GM08714 (cell line): ENCODE results near the gene EXTL1.

ENCODE experiments used
- H3K4me3 ChIP-seq: fragments of 200-500 bp; sonication (Bioruptor generic); 2 replicates; pipeline ENCODE4 v1.5.1; 2014; ENCODE audit warnings: mild to moderate bottlenecking, low read length, inconsistent platforms
- ZNF274 ChIP-seq: IDR thresholded peaks from 2 replicates; pipeline ENCODE4 v1.6.1; 2012; ENCODE audit warnings: mild to moderate bottlenecking, low read depth, low read length

The EXTL1 gene

GRCh38 chr1:26037904-26038303, 16.3 kb downstream of the EXTL1 start:
- no peak for TF ChIP-seq ZNF274
- H3K4me3 ChIP-seq: no peak overlapping the region

GRCh38 chr1:26038477-26038876, 16.9 kb downstream of the EXTL1 start:
- no peak for TF ChIP-seq ZNF274
- no peak overlapping the region for H3K4me3 ChIP-seq

- H3K4me3 ChIP-seq: no peak overlapping the region
- TF ChIP-seq ZNF274: no peak
These were observed 17.3 kb downstream of the EXTL1 start for GRCh38 chr1:26038904-26039303.

- H3K4me3 ChIP-seq: no peak overlapping the region
- no peak for TF ChIP-seq ZNF274
These were observed 19.8 kb downstream of the EXTL1 start for GRCh38 chr1:26041401-26041800.

- TF ChIP-seq ZNF274: no peak
- H3K4me3 ChIP-seq: no peak overlapping the region
These were observed 20.4 kb downstream of the EXTL1 start for GRCh38 chr1:26041978-26042377.

- no peak for TF ChIP-seq ZNF274
- no peak overlapping the region for H3K4me3 ChIP-seq
These were observed 22.2 kb downstream of the EXTL1 start for GRCh38 chr1:26043765-26044164.

GRCh38 chr1:26044414-26044813, 22.8 kb downstream of the EXTL1 start:
- no peak for TF ChIP-seq ZNF274
- no peak overlapping the region for H3K4me3 ChIP-seq

GRCh38 chr1:26044971-26045721, 23.6 kb downstream of the EXTL1 start:
- no peak for TF ChIP-seq ZNF274
- H3K4me3 ChIP-seq: no peak overlapping the region

GRCh38 chr1:26045722-26046245, 24.2 kb downstream of the EXTL1 start, which contains the start of gene SLC30A2:
Gene SLC30A2, minus strand, starts transcription at chr1:26046118. Its CDS starts 222 bp downstream, at chr1:26045896.
- H3K4me3 ChIP-seq: no peak within 1 kb of the TSS
- TF ChIP-seq ZNF274: no peak

- TF ChIP-seq ZNF274: no peak
- no peak overlapping the region for H3K4me3 ChIP-seq
These were observed 24.9 kb downstream of the EXTL1 start for GRCh38 chr1:26046246-26047095.

- TF ChIP-seq ZNF274: no peak
- no peak overlapping the region for H3K4me3 ChIP-seq
These were observed 25.8 kb downstream of the EXTL1 start for GRCh38 chr1:26047278-26047874.

- no peak overlapping the region for H3K4me3 ChIP-seq
- no peak for TF ChIP-seq ZNF274
These were observed 28.1 kb downstream of the EXTL1 start for GRCh38 chr1:26049531-26050247.

- no peak for TF ChIP-seq ZNF274
- no peak overlapping the region for H3K4me3 ChIP-seq
These were observed 28.7 kb downstream of the EXTL1 start for GRCh38 chr1:26050248-26050640.
